ENCODE data around the gene MCOLN2.

Gene MCOLN2

GRCh38 chr1:84944767-84945486 lies 52.0 kb downstream of the MCOLN2 start:
- DNase-seq (ENCODE audit: low read depth), result peak; percentile 94
- H3K4me3 ChIP-seq (ENCODE audit: low read depth, low read length), result peak overlapping the region; percentile 34
- peak; percentile 75 for TF ChIP-seq CTCF (IDR thresholded peaks at IDR 0.05; ENCODE audit: insufficient read depth, low read depth, low read length, missing control alignments)

- no peak overlapping the region for H3K4me3 ChIP-seq (ENCODE audit: low read depth, low read length)
- TF ChIP-seq CTCF (IDR thresholded peaks at IDR 0.05; ENCODE audit: insufficient read depth, low read depth, low read length, missing control alignments), result no peak
- DNase-seq (ENCODE audit: low read depth), result no peak
Measured at GRCh38 chr1:84941843-84942242, 55.1 kb downstream of the MCOLN2 start.

GRCh38 chr1:84940481-84940880 lies 56.4 kb downstream of the MCOLN2 start:
- no peak overlapping the region for H3K4me3 ChIP-seq (ENCODE audit: low read depth, low read length)
- no peak for DNase-seq (ENCODE audit: low read depth)
- TF ChIP-seq CTCF (IDR thresholded peaks at IDR 0.05; ENCODE audit: insufficient read depth, low read depth, low read length, missing control alignments), result no peak

- TF ChIP-seq CTCF (IDR thresholded peaks at IDR 0.05; ENCODE audit: insufficient read depth, low read depth, low read length, missing control alignments), result no peak
- no peak overlapping the region for H3K4me3 ChIP-seq (ENCODE audit: low read depth, low read length)
- DNase-seq (ENCODE audit: low read depth), result no peak
Measured at GRCh38 chr1:84939761-84940160, 57.2 kb downstream of the MCOLN2 start.

- no peak for DNase-seq (ENCODE audit: low read depth)
- no peak for TF ChIP-seq CTCF (IDR thresholded peaks at IDR 0.05; ENCODE audit: insufficient read depth, low read depth, low read length, missing control alignments)
- H3K4me3 ChIP-seq (ENCODE audit: low read depth, low read length), result no peak overlapping the region
Measured at GRCh38 chr1:84939151-84939550, 57.8 kb downstream of the MCOLN2 start.

GRCh38 chr1:84936116-84936810 lies 60.6 kb downstream of the MCOLN2 start:
- no peak overlapping the region for H3K4me3 ChIP-seq (ENCODE audit: low read depth, low read length)
- peak; percentile 54 for DNase-seq (ENCODE audit: low read depth)
- TF ChIP-seq CTCF (IDR thresholded peaks at IDR 0.05; ENCODE audit: insufficient read depth, low read depth, low read length, missing control alignments), result peak; percentile 80

All from GM12865 (cell line).